ENCODE data around the gene LRRC4B. TPM values are rescaled to one million over a fixed set of nuclear protein-coding genes. Genes with fewer than 3 reads are reported as not detected.
"Not testable (repeated sequence)": the region's sequence is repeated elsewhere in the genome, so short reads cannot be mapped to it uniquely, and the experiment has no call there.

Gene LRRC4B, protein sequence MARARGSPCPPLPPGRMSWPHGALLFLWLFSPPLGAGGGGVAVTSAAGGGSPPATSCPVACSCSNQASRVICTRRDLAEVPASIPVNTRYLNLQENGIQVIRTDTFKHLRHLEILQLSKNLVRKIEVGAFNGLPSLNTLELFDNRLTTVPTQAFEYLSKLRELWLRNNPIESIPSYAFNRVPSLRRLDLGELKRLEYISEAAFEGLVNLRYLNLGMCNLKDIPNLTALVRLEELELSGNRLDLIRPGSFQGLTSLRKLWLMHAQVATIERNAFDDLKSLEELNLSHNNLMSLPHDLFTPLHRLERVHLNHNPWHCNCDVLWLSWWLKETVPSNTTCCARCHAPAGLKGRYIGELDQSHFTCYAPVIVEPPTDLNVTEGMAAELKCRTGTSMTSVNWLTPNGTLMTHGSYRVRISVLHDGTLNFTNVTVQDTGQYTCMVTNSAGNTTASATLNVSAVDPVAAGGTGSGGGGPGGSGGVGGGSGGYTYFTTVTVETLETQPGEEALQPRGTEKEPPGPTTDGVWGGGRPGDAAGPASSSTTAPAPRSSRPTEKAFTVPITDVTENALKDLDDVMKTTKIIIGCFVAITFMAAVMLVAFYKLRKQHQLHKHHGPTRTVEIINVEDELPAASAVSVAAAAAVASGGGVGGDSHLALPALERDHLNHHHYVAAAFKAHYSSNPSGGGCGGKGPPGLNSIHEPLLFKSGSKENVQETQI
- total RNA-seq = 10 to 100 TPM in 1 of 2 donors, under 1 TPM in 1; 0.26 to 10.5 TPM

DNA sequence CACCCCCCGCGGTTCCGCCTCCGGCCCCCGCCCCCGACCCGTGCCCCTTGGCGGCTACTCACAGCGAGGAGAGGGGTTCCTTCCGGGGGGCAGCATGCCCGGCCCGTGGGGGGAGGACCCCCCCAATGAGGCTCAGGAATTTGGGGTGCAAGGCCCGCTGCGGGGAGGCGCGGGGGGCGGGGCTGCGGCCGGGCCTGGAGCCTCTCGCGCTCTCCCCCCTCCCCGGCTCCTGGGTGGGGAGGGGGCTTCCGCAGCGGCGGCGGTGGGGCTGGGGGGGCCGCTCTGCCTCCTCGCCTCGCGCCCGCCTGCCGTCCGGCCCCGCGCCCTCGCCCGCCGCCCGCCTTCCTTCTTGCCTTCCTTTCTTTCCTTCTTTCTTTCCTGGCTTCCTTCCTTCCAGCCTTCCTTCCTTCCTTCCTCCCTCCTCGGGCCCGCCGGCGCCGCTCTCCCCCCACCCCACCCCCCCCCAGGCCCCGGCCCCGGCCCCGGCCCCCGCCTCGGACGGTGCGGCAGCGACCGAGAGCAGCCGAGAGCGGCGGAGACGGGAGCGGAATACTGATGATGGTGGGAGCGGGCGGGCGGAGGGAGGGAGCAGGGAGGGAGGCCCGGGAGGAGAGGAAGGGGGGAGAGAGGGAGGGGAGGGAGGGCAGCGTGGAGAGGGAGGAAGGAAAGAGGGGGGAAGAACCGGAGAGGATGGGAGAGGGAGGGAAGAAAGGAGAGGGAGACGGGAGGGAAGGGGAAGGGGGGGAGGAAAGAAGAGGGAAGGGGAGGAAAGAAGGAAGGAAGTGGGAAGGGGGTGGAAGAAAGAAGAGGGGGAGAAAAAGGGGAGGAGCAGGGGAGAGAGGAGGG is at the start of gene LRRC4B:
Gene LRRC4B (minus strand): TSS at position 554 of the 846 bp plus-strand sequence. CDS start 19,597 bp downstream, outside the sequence.
- TF ChIP-seq, protein P1, sequence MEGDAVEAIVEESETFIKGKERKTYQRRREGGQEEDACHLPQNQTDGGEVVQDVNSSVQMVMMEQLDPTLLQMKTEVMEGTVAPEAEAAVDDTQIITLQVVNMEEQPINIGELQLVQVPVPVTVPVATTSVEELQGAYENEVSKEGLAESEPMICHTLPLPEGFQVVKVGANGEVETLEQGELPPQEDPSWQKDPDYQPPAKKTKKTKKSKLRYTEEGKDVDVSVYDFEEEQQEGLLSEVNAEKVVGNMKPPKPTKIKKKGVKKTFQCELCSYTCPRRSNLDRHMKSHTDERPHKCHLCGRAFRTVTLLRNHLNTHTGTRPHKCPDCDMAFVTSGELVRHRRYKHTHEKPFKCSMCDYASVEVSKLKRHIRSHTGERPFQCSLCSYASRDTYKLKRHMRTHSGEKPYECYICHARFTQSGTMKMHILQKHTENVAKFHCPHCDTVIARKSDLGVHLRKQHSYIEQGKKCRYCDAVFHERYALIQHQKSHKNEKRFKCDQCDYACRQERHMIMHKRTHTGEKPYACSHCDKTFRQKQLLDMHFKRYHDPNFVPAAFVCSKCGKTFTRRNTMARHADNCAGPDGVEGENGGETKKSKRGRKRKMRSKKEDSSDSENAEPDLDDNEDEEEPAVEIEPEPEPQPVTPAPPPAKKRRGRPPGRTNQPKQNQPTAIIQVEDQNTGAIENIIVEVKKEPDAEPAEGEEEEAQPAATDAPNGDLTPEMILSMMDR (IDR thresholded peaks at IDR 0.05) = no peak
- no peak for TF ChIP-seq POLR2A (IDR thresholded peaks at IDR 0.05)
- H3K4me1 ChIP-seq = no peaks in the 10 kb centered on the region
- H3K9me3 ChIP-seq = no peaks in the 10 kb centered on the region
- ATAC-seq (no peak), DNase-seq (no peak)
- WGBS, 2 donors = 0 to 4% methylated on average over 15 to 31 of the region's 65 CpGs
- H3K27me3 ChIP-seq = peaks cover 0 to 18% of the 10 kb centered on the region in 2 donors
- H3K27ac ChIP-seq = no peak within 1 kb of the TSS
- intact Hi-C loops (cut with DNase I) = no loop called here
- H3K36me3 ChIP-seq (replicated peaks in 1 of 2; ENCODE audit: insufficient read depth in 1 of 2, low read depth in 2 of 2) = no peaks in the 10 kb centered on the region
- H3K4me3 ChIP-seq = no peak within 1 kb of the TSS

DNA sequence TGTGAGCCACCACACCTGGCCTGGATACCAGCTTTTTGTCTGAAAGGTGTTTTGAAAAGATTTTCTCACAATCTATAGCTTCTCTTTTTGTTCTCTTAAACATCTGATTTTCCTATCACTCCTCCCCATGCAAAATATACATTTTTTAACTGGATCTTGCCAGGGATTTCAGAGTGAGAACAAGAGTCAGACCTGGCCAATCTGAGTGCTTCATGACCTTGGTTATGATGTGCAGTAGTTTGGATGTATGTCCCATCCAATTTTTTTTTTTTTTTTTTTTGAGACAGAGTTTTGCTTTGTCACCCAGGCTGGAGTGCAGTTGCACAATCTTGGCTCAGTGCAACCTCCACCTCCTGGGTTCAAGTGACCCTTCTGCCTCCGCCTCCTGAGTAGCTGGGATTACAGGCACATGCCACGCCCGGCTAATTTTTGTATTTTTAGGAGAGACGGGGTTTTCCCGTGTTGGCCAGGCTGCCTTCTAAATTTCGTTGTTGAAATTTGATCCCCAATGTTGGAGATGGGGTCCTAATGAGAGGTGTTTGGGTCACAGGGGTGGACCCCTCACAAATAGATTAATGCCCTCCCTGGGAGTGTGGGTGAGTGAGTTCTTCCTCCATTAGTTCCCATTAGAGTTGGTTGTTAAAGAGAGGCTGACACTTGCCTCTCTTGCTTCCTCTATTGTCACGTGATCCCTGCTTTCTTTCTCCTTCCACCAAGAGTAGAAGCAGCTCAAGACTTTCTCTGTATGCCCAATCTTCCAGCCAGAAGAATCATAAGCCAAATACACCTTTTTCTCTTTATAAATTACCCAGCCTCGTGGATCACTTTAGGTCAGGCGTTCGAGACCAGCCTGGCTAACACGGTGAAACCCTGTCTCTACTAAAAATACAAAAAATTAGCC is 44.5 kb upstream of the LRRC4B start:
- H3K27ac ChIP-seq; H3K4me3 ChIP-seq; ATAC-seq; H3K36me3 ChIP-seq (replicated peaks in 1 of 2; ENCODE audit: insufficient read depth in 1 of 2, low read depth in 2 of 2); H3K27me3 ChIP-seq; H3K4me1 ChIP-seq; intact Hi-C loops (cut with DNase I); H3K9me3 ChIP-seq; DNase-seq: not testable (repeated sequence)
- WGBS, 2 donors = 68 to 74% methylated on average over 5 to 10 of the region's 11 CpGs

DNA sequence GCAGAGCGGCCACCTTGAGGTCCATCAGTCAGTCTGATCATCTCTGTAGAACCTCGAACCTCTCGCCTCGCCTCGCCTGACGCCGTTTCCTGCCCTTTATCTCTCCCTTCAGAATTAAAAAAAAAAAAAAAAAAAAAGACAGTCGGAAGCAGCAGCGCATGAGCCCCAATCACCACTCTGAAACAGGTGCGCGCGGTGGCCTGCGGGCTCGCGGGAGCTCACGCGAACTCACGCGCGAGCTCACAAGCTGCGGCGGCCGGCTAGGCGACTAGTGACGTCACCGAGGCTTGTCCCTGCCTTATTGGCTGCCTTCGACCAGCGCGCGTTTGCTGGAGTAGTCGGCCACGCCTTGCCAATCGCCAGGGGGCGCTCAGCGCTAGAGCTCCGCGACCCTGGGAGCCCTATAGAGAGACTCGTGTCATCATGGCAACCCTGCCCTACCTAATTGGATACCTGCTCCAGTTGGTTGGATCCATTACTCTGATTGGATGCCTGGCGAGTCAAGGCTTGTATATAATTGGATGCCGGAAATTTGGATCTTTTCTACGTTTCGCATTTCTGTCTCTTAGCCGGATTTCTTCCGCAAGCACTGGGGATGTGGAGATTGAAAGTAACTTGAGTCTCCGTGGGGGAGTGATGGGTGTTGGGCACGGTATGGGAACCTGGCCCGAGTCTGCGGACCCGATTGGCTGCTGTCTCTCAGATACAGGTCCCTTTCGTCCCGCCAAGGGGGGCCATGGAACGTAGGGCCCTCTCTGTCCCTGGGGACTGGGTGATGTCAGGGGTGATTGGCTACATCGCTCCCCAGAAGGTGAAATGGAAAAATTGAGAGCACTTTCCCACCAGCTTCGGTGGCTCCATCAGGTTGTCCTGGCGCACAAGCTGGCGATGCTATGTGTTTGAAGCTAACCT is 39.9 kb upstream of the LRRC4B start:
- TF ChIP-seq, protein P1 (IDR thresholded peaks at IDR 0.05) = peak in 3 of 7 experiments; percentile 19 to 43 (median 39)
- TF ChIP-seq POLR2A (IDR thresholded peaks at IDR 0.05) = no peak
- Histone ChIP-seq H3K27ac (no peak overlapping the region), H3K27me3 (no peaks in the 10 kb centered on the region), H3K9me3 (no peaks in the 10 kb centered on the region), H3K4me3 (no peak overlapping the region), H3K36me3 (replicated peaks in 1 of 2; ENCODE audit: insufficient read depth in 1 of 2, low read depth in 2 of 2) (no peaks in the 10 kb centered on the region), H3K4me1 (no peaks in the 10 kb centered on the region)
- 13 to 29% methylated on average over 24 to 56 of the region's 56 CpGs for WGBS, 2 donors
- DNase-seq = peak; percentile 31 to 82 (median 64)
- intact Hi-C loops (cut with DNase I) = no loop called here
- ATAC-seq = no peak

DNA sequence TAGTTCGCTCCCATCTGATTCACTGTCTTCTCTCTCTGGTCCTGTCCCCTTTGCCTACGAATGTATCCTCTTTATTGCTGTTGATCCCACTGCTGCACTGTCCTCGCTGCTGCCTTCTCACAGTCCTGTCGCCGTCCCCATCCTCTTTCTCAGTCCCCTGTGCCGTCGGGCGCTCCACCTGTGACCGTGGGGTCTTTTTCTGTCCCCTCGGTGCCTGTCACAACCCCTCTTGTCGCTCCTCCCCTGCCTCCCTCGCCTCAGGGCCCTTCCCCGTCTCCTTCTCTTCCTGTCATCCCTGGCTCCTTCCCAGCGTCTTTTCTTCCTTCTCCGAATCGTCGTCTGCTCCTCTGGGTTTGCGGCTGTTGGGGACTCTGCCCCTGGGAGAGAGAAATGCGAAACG is 39.2 kb upstream of the LRRC4B start:
- 60 to 65% methylated on average over 9 to 20 of the region's 20 CpGs for WGBS, 2 donors
- H3K4me1 ChIP-seq = no peaks in the 10 kb centered on the region
- intact Hi-C loops (cut with DNase I) = no loop called here
- H3K36me3 ChIP-seq (replicated peaks in 1 of 2; ENCODE audit: insufficient read depth in 1 of 2, low read depth in 2 of 2) = no peaks in the 10 kb centered on the region
- H3K27me3 ChIP-seq = peaks cover 0 to under 1% of the 10 kb centered on the region in 2 donors
- no peak overlapping the region for H3K4me3 ChIP-seq
- ATAC-seq (no peak), DNase-seq (no peak)
- H3K27ac ChIP-seq = no peak overlapping the region
- no peak for TF ChIP-seq POLR2A (IDR thresholded peaks at IDR 0.05)
- TF ChIP-seq, protein P1 (IDR thresholded peaks at IDR 0.05) = no peak
- no peaks in the 10 kb centered on the region for H3K9me3 ChIP-seq

DNA sequence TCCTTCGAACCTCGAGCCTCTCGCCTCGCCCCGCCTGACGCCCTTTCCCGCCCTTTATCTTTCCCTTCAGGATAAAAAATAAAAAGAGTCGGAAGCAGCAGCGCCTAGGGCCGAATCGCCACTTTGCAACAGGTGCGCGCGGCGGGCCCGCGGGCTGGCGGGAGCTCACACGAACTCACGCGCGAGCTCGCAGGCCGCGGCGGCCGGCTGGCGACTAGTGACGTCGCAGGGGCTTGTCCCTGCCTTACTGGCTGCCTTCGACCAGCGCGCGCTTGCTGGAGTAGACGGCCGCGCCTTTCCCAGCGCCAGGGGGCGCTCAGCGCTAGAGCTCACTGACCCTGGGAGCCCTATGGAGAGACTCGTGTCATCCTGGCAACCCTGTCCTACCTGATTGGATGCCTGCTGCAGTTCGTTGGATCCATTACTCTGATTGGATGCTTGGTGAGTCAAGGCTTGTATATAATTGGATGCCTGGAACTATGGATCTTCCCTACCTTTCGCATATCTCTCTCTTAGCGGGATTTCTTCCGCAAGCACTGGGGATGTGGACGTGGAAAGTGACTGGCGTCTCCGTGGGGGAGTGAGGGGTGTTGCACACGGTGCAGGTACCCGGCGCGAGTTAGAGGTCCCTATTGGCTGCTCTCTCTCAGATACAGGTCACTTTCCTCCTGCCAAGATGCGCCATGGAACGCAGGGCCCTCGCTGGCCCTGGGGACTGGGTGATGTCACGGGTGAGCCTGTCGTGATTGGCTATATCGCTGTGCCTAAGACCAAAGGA is 38.0 kb upstream of the LRRC4B start:
- ATAC-seq; H3K27me3 ChIP-seq; H3K4me3 ChIP-seq; intact Hi-C loops (cut with DNase I); H3K4me1 ChIP-seq; H3K36me3 ChIP-seq (replicated peaks in 1 of 2; ENCODE audit: insufficient read depth in 1 of 2, low read depth in 2 of 2); H3K27ac ChIP-seq; DNase-seq; H3K9me3 ChIP-seq: not testable (repeated sequence)
- 28 to 81% methylated on average over 3 to 47 of the region's 58 CpGs for WGBS, 2 donors

DNA sequence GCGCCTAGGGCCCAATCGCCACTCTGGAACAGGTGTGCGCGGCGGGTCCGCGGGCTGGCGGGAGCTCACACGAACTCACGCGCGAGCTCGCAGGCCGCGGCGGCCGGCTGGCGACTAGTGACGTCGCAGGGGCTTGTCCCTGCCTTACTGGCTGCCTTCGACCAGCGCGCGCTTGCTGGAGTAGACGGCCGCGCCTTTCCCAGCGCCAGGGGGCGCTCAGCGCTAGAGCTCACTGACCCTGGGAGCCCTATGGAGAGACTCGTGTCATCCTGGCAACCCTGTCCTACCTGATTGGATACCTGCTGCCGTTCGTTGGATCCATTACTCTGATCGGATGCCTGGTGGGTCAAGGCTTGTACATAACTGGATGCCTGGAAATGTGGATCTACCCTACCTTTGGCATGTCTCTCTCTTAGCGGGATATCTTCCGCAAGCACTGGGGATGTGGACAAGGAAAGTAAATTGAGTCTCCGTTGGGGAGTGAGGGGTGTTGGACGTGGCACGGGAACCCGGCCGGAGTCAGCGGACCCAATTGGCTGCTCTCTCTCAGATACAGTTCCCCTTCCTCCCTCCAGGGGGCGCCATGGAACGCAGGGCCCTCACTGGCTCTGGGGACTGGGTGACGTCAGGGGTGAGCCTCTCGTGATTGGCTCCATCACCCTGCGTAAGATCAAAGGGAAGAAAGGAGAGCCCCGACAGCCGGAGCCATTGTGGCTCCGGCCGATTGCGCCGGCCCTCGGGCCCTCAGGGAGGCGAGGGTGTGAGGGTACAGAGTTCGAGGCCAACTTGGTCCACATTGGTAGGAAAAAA is 36.2 kb upstream of the LRRC4B start:
- H3K4me1 ChIP-seq; DNase-seq; ATAC-seq; intact Hi-C loops (cut with DNase I); H3K36me3 ChIP-seq (replicated peaks in 1 of 2; ENCODE audit: insufficient read depth in 1 of 2, low read depth in 2 of 2); H3K27me3 ChIP-seq; H3K4me3 ChIP-seq; H3K9me3 ChIP-seq; H3K27ac ChIP-seq: not testable (repeated sequence)
- WGBS, 2 donors = 36 to 59% methylated on average over 25 to 28 of the region's 56 CpGs
